HepG2 (cell line): ENCODE results near the gene BFAR. TPM values are rescaled to one million over a fixed set of nuclear protein-coding genes. Genes with fewer than 3 reads are reported as not detected.
A peak's percentile ranks its signal among the peaks of the same experiment; 100 is the strongest.

Source experiments
- BRCA1 ChIP-seq: sonication (generic); formaldehyde crosslinking; IDR thresholded peaks from 2 replicates; pipeline ENCODE4 v1.4.0; 2020; ENCODE audit warnings: missing genetic modification reagents
- IRF2 ChIP-seq: IDR thresholded peaks from 2 replicates; pipeline ENCODE4 v1.6.1; 2018; ENCODE audit warnings: missing genetic modification reagents, missing compliant biosample characterization
- RBFOX2 ChIP-seq: fragments of 200-400 bp; formaldehyde crosslinking; IDR thresholded peaks from 2 replicates; pipeline ENCODE4 v1.6.1; 2017; ENCODE audit warnings: low read depth, mild to moderate bottlenecking, low read length
- SP1 ChIP-seq, 2 experiments: fragments of 450-650 bp in 1 of 2; sonication (generic) in 1 of 2; formaldehyde crosslinking in 1 of 2; IDR thresholded peaks; 2 replicates each; pipeline versions ENCODE4 v1.4.0 to v1.6.1; 2016 to 2020; ENCODE audit warnings: missing genetic modification reagents in 1 of 2
- ZSCAN22 ChIP-seq: sonication (generic); formaldehyde crosslinking; IDR thresholded peaks from 2 replicates; pipeline ENCODE4 v1.4.0; 2020; ENCODE audit warnings: mild to moderate bottlenecking, missing genetic modification reagents
- polyA plus RNA-seq, 8 experiments: library from polyadenylated mRNA; depleted of rRNA in 3 of 8; stranded (reverse) in 7 of 8; unstranded in 1 of 8; fragments of >200 nt; fragmentation: Illumina TruSeq in 4 of 8; extraction: Trizol in 4 of 8; gene quantifications; 2 replicates each; pipeline versions ENCODE4 v1.2.1 to v1.2.3, GENCODE V29; 2011 to 2016; ENCODE audit warnings: low read depth in 4 of 8, missing spikeins in 1 of 8, mixed read lengths in 1 of 8; ENCODE audit not compliant: insufficient read depth in 1 of 8
- total RNA-seq, 5 experiments: library from RNA; depleted of rRNA; stranded (reverse); fragments of >200 nt; fragmentation: Illumina TruSeq; extraction: Trizol; gene quantifications; 2 replicates each; pipeline ENCODE4 v1.2.3, GENCODE V29; 2016; ENCODE audit warnings: low read depth in 1 of 5
- TF ChIP-seq, protein P1 (sequence below): fragments of 450-650 bp; IDR thresholded peaks from 2 replicates; pipeline ENCODE4 v1.6.1; 2017
- TF ChIP-seq, protein P2 (sequence below), 2 experiments: fragments of 450-650 bp in 1 of 2; sonication (generic) in 1 of 2; formaldehyde crosslinking in 1 of 2; IDR thresholded peaks; 2 replicates each; pipeline versions ENCODE4 v1.6.1 to v1.8.0; 2016 to 2022; ENCODE audit warnings: antibody characterized with exemption in 1 of 2, mild to moderate bottlenecking in 1 of 2, missing genetic modification reagents in 1 of 2
- TF ChIP-seq, protein P3 (sequence below): sonication (generic); formaldehyde crosslinking; IDR thresholded peaks from 2 replicates; pipeline ENCODE4 v1.9.0; 2021; ENCODE audit warnings: mild to moderate bottlenecking, missing genetic modification reagents

Gene BFAR
- total and polyA plus RNA-seq, 2 of the 13 experiments (the other 11 are each of a cell fraction or from before 2014, with no cell fraction given): 96.9 to 120 TPM

DNA sequence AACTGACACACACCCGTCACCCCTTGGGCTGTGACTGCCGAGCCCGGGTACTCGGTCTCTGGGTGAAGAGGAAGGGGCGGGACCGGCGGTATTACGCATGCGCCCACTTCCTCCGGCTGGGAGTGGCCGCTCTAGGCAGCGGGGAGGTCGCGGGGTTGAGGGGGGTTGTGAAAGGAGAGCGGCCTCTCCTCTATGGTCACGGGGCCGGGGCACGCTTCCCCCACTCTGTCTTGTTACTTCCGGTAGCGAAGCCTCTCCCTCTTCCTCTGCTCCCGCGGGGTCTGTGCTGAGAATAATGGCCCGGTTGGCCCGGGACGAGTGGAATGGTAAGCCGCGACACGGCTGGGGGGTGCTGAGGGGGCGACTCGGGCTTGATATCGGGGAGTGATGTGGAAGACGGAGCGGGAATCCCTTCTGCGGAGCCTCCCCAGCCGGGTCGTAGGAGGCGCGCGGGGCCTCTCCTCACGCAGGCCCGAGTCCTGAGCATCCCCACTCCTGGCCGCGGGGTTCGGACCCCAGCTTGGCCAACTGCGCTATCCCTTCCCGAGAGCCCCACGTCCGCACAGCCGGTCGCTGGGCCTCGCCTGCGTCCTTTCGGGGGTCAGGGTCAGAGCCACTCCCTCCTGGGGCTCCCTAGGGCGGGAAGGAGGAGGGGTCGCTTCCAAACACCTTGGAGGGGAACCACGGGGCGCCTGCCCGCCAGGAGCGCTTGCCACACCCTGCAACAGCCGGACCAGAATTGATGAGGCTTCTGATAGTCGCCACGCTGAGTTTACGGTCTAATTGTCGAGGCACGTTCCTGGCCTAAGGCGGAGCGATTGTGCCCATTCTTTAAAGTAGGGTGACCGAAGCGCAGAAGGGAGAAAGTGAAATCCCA, at the start of gene BFAR (continued):
- TF ChIP-seq, protein P1, sequence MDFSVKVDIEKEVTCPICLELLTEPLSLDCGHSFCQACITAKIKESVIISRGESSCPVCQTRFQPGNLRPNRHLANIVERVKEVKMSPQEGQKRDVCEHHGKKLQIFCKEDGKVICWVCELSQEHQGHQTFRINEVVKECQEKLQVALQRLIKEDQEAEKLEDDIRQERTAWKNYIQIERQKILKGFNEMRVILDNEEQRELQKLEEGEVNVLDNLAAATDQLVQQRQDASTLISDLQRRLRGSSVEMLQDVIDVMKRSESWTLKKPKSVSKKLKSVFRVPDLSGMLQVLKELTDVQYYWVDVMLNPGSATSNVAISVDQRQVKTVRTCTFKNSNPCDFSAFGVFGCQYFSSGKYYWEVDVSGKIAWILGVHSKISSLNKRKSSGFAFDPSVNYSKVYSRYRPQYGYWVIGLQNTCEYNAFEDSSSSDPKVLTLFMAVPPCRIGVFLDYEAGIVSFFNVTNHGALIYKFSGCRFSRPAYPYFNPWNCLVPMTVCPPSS: no peak
- TF ChIP-seq, protein P2, sequence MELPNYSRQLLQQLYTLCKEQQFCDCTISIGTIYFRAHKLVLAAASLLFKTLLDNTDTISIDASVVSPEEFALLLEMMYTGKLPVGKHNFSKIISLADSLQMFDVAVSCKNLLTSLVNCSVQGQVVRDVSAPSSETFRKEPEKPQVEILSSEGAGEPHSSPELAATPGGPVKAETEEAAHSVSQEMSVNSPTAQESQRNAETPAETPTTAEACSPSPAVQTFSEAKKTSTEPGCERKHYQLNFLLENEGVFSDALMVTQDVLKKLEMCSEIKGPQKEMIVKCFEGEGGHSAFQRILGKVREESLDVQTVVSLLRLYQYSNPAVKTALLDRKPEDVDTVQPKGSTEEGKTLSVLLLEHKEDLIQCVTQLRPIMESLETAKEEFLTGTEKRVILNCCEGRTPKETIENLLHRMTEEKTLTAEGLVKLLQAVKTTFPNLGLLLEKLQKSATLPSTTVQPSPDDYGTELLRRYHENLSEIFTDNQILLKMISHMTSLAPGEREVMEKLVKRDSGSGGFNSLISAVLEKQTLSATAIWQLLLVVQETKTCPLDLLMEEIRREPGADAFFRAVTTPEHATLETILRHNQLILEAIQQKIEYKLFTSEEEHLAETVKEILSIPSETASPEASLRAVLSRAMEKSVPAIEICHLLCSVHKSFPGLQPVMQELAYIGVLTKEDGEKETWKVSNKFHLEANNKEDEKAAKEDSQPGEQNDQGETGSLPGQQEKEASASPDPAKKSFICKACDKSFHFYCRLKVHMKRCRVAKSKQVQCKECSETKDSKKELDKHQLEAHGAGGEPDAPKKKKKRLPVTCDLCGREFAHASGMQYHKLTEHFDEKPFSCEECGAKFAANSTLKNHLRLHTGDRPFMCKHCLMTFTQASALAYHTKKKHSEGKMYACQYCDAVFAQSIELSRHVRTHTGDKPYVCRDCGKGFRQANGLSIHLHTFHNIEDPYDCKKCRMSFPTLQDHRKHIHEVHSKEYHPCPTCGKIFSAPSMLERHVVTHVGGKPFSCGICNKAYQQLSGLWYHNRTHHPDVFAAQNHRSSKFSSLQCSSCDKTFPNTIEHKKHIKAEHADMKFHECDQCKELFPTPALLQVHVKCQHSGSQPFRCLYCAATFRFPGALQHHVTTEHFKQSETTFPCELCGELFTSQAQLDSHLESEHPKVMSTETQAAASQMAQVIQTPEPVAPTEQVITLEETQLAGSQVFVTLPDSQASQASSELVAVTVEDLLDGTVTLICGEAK (IDR thresholded peaks at IDR 0.05): peak; percentile 15; the same call in 1 of the 2 replicates
- TF ChIP-seq, protein P2 (CRISPR knock-in tag; IDR thresholded peaks at IDR 0.05): peak; percentile 70; the same call in 1 of the 2 replicates
- TF ChIP-seq RBFOX2 (peak; percentile 95), BRCA1 (CRISPR knock-in tag) (peak; percentile 98), ZSCAN22 (no peak), IRF2 (CRISPR knock-in tag) (peak; percentile 96), SP1 (IDR thresholded peaks at IDR 0.05) (no peak), SP1 (CRISPR knock-in tag; IDR thresholded peaks at IDR 0.05) (peak; percentile 93)
- TF ChIP-seq, protein P3, sequence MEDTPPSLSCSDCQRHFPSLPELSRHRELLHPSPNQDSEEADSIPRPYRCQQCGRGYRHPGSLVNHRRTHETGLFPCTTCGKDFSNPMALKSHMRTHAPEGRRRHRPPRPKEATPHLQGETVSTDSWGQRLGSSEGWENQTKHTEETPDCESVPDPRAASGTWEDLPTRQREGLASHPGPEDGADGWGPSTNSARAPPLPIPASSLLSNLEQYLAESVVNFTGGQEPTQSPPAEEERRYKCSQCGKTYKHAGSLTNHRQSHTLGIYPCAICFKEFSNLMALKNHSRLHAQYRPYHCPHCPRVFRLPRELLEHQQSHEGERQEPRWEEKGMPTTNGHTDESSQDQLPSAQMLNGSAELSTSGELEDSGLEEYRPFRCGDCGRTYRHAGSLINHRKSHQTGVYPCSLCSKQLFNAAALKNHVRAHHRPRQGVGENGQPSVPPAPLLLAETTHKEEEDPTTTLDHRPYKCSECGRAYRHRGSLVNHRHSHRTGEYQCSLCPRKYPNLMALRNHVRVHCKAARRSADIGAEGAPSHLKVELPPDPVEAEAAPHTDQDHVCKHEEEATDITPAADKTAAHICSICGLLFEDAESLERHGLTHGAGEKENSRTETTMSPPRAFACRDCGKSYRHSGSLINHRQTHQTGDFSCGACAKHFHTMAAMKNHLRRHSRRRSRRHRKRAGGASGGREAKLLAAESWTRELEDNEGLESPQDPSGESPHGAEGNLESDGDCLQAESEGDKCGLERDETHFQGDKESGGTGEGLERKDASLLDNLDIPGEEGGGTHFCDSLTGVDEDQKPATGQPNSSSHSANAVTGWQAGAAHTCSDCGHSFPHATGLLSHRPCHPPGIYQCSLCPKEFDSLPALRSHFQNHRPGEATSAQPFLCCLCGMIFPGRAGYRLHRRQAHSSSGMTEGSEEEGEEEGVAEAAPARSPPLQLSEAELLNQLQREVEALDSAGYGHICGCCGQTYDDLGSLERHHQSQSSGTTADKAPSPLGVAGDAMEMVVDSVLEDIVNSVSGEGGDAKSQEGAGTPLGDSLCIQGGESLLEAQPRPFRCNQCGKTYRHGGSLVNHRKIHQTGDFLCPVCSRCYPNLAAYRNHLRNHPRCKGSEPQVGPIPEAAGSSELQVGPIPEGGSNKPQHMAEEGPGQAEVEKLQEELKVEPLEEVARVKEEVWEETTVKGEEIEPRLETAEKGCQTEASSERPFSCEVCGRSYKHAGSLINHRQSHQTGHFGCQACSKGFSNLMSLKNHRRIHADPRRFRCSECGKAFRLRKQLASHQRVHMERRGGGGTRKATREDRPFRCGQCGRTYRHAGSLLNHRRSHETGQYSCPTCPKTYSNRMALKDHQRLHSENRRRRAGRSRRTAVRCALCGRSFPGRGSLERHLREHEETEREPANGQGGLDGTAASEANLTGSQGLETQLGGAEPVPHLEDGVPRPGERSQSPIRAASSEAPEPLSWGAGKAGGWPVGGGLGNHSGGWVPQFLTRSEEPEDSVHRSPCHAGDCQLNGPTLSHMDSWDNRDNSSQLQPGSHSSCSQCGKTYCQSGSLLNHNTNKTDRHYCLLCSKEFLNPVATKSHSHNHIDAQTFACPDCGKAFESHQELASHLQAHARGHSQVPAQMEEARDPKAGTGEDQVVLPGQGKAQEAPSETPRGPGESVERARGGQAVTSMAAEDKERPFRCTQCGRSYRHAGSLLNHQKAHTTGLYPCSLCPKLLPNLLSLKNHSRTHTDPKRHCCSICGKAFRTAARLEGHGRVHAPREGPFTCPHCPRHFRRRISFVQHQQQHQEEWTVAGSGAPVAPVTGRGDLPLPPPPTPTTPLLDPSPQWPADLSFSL (CRISPR knock-in tag): no peak
